ES-I3 (cell line): ENCODE data around the gene ADGRA3.
"Not testable (repeated sequence)": the region's sequence is repeated elsewhere in the genome, so short reads cannot be mapped to it uniquely, and the experiment has no call there.

Source experiments
- H3K36me3 ChIP-seq: 2 replicates; pipeline ENCODE4 v1.6.1; 2013; ENCODE audit warnings: mild to moderate bottlenecking, low read length, control low read depth, moderate library complexity; ENCODE audit not compliant: insufficient read depth
- H3K4me1 ChIP-seq: 2 replicates; pipeline ENCODE4 v1.6.1; 2013; ENCODE audit warnings: mild to moderate bottlenecking, control low read depth, low read length; ENCODE audit not compliant: insufficient read depth
- H3K9ac ChIP-seq: 2 replicates; pipeline ENCODE4 v1.6.1; 2013; ENCODE audit warnings: low read depth, mild to moderate bottlenecking, low read length, moderate library complexity
- H3K9me3 ChIP-seq: 2 replicates; pipeline ENCODE4 v1.6.1; 2013; ENCODE audit warnings: mild to moderate bottlenecking, low read length, moderate library complexity; ENCODE audit not compliant: control insufficient read depth, insufficient read depth

The ADGRA3 gene

GRCh38 chr4:22482250-22483127 is 33.4 kb downstream of the ADGRA3 start:
- peaks cover 41% of the 10 kb centered on the region for H3K4me1 ChIP-seq

GRCh38 chr4:22480675-22481327 is 35.1 kb downstream of the ADGRA3 start:
- no peak overlapping the region for H3K9ac ChIP-seq
- no peaks in the 10 kb centered on the region for H3K36me3 ChIP-seq
- H3K9me3 ChIP-seq: no peaks in the 10 kb centered on the region
- H3K4me1 ChIP-seq: peaks cover 44% of the 10 kb centered on the region

More at GRCh38 chr4:22482250-22483127, 33.4 kb downstream of the ADGRA3 start:
- Histone ChIP-seq H3K9ac (no peak overlapping the region), H3K9me3 (no peaks in the 10 kb centered on the region), H3K36me3 (no peaks in the 10 kb centered on the region)

- no peaks in the 10 kb centered on the region for H3K36me3 ChIP-seq
- no peak overlapping the region for H3K9ac ChIP-seq
- peaks cover 39% of the 10 kb centered on the region for H3K4me1 ChIP-seq
- no peaks in the 10 kb centered on the region for H3K9me3 ChIP-seq
Measured at GRCh38 chr4:22478426-22478825, 37.4 kb downstream of the ADGRA3 start.

GRCh38 chr4:22477813-22478182 is 38.1 kb downstream of the ADGRA3 start:
- no peaks in the 10 kb centered on the region for H3K36me3 ChIP-seq
- H3K9me3 ChIP-seq: no peaks in the 10 kb centered on the region
- peaks cover 33% of the 10 kb centered on the region for H3K4me1 ChIP-seq
- no peak overlapping the region for H3K9ac ChIP-seq

GRCh38 chr4:22477136-22477812 is 38.6 kb downstream of the ADGRA3 start:
- Histone ChIP-seq H3K9ac (no peak overlapping the region), H3K9me3 (no peaks in the 10 kb centered on the region), H3K36me3 (no peaks in the 10 kb centered on the region), H3K4me1 (peaks cover 31% of the 10 kb centered on the region)

- no peak overlapping the region for H3K9ac ChIP-seq
- peaks cover 25% of the 10 kb centered on the region for H3K4me1 ChIP-seq
- H3K9me3 ChIP-seq: no peaks in the 10 kb centered on the region
- H3K36me3 ChIP-seq: no peaks in the 10 kb centered on the region
Measured at GRCh38 chr4:22476011-22476410, 39.9 kb downstream of the ADGRA3 start.

- H3K9me3 ChIP-seq, H3K36me3 ChIP-seq: not testable (repeated sequence)
- Histone ChIP-seq H3K4me1 (peaks cover 20% of the 10 kb centered on the region; the same call in 1 of the 2 replicates), H3K9ac (peak overlapping the region; percentile 16; the same call in 1 of the 2 replicates)
Measured at GRCh38 chr4:22475311-22475646, 40.6 kb downstream of the ADGRA3 start.

GRCh38 chr4:22474636-22475310 is 41.1 kb downstream of the ADGRA3 start:
- Histone ChIP-seq H3K9ac (peak overlapping the region; percentile 16; the same call in 1 of the 2 replicates), H3K9me3 (no peaks in the 10 kb centered on the region), H3K4me1 (peaks cover 20% of the 10 kb centered on the region; the same call in 1 of the 2 replicates), H3K36me3 (no peaks in the 10 kb centered on the region; the same call in 1 of the 2 replicates)

- Histone ChIP-seq H3K4me1 (peaks cover 17% of the 10 kb centered on the region; the same call in 1 of the 2 replicates), H3K9ac (no peak overlapping the region)
Measured at GRCh38 chr4:22473268-22473667, 42.6 kb downstream of the ADGRA3 start.

GRCh38 chr4:22471999-22472461 is 43.8 kb downstream of the ADGRA3 start:
- Histone ChIP-seq H3K4me1 (peaks cover 15% of the 10 kb centered on the region; the same call in 1 of the 2 replicates), H3K9me3 (no peaks in the 10 kb centered on the region), H3K36me3 (peaks cover 3% of the 10 kb centered on the region; the same call in 1 of the 2 replicates), H3K9ac (no peak overlapping the region)

More at GRCh38 chr4:22473268-22473667, 42.6 kb downstream of the ADGRA3 start:
- Histone ChIP-seq H3K36me3 (peaks cover 3% of the 10 kb centered on the region; the same call in 1 of the 2 replicates), H3K9me3 (no peaks in the 10 kb centered on the region)

GRCh38 chr4:22471419-22471818 is 44.4 kb downstream of the ADGRA3 start:
- peaks cover 15% of the 10 kb centered on the region; the same call in 1 of the 2 replicates for H3K4me1 ChIP-seq

GRCh38 chr4:22466581-22466980 is 49.3 kb downstream of the ADGRA3 start:
- peaks cover 4% of the 10 kb centered on the region; the same call in 1 of the 2 replicates for H3K4me1 ChIP-seq
- no peaks in the 10 kb centered on the region for H3K9me3 ChIP-seq
- H3K9ac ChIP-seq: no peak overlapping the region
- peaks cover 3% of the 10 kb centered on the region; the same call in 1 of the 2 replicates for H3K36me3 ChIP-seq

More at GRCh38 chr4:22471419-22471818, 44.4 kb downstream of the ADGRA3 start:
- Histone ChIP-seq H3K36me3 (peaks cover 3% of the 10 kb centered on the region; the same call in 1 of the 2 replicates), H3K9ac (no peak overlapping the region), H3K9me3 (no peaks in the 10 kb centered on the region)

- no peak overlapping the region for H3K9ac ChIP-seq
- H3K36me3 ChIP-seq: peaks cover 3% of the 10 kb centered on the region; the same call in 1 of the 2 replicates
- no peaks in the 10 kb centered on the region for H3K9me3 ChIP-seq
- H3K4me1 ChIP-seq: peaks cover 4% of the 10 kb centered on the region; the same call in 1 of the 2 replicates
Measured at GRCh38 chr4:22465996-22466395, 49.9 kb downstream of the ADGRA3 start.
